Brain microvascular endothelial cell (primary cell): ENCODE measurements around the gene AP3S2.
A peak's percentile ranks its signal among the peaks of the same experiment; 100 is the strongest.

Source experiments
- DNase-seq: peaks from one replicate; pipeline ENCODE4 v3.0.0-alpha.2; 2020
- H3K27ac ChIP-seq: fragments of 250-450 bp; sonication (Bioruptor Pico); 2 replicates; pipeline ENCODE4 v1.5.1; 2020; ENCODE audit warnings: mild to moderate bottlenecking, moderate library complexity
- H3K27me3 ChIP-seq: fragments of 250-450 bp; sonication (Bioruptor Pico); replicated peaks from 2 replicates; pipeline ENCODE4 v1.5.1; 2020; ENCODE audit warnings: mild to moderate bottlenecking
- H3K36me3 ChIP-seq: fragments of 250-450 bp; sonication (Bioruptor Pico); replicated peaks from 2 replicates; pipeline ENCODE4 v1.5.1; 2020; ENCODE audit warnings: mild to moderate bottlenecking
- H3K4me3 ChIP-seq: 2 replicates; pipeline ENCODE4 v1.5.1; 2011; ENCODE audit warnings: low read depth, mild to moderate bottlenecking, control low read depth, low read length, moderate library complexity
- in situ Hi-C: cut with HindIII; loops from 2 replicates; pipeline ENCODE4 v1.10.0; 2017; ENCODE audit warnings: low sequenced_read_pairs, low pct_ligation_motif_present
- TF ChIP-seq, protein P1 (sequence below): IDR thresholded peaks from 2 replicates; pipeline ENCODE4 v1.5.1; 2011; ENCODE audit warnings: low read depth, mild to moderate bottlenecking, moderate library complexity, low read length, control low read depth, inconsistent platforms; ENCODE audit errors: missing control alignments

AP3S2 gene

DNA sequence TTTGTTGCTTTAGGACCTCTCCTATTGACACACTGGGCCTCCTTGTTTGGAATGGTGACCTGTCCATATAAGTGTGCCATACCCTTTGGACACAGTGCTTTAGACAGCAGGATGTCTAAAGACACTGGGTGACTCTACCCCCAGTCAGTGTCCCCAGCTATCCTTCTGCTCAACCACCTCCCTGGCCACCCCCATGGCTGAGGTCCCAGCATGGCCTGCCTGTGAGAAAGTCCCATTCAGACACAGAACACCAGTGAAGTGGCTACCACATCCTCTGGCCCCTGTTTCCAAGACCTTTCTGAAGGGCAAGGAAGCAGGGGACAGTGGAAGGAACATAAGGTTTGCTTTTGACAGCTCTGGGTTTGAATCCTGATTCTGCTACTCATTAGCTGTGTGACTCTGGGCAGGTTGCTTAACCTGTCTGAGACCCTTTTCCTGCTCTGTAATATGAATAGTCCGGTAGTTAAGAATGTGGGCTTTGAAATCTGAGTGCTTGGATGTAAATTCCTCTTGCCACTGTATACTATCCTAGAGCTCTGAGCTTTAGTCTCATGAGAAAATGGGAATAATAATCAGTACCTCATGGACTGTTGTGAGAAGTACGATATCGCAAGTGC is 6.3 kb upstream of the AP3S2 start:
- Histone ChIP-seq H3K4me3 (no peak overlapping the region), H3K36me3 (no peaks in the 10 kb centered on the region), H3K27me3 (no peaks in the 10 kb centered on the region), H3K27ac (no peak overlapping the region)
- no peak for DNase-seq
- TF ChIP-seq, protein P1, sequence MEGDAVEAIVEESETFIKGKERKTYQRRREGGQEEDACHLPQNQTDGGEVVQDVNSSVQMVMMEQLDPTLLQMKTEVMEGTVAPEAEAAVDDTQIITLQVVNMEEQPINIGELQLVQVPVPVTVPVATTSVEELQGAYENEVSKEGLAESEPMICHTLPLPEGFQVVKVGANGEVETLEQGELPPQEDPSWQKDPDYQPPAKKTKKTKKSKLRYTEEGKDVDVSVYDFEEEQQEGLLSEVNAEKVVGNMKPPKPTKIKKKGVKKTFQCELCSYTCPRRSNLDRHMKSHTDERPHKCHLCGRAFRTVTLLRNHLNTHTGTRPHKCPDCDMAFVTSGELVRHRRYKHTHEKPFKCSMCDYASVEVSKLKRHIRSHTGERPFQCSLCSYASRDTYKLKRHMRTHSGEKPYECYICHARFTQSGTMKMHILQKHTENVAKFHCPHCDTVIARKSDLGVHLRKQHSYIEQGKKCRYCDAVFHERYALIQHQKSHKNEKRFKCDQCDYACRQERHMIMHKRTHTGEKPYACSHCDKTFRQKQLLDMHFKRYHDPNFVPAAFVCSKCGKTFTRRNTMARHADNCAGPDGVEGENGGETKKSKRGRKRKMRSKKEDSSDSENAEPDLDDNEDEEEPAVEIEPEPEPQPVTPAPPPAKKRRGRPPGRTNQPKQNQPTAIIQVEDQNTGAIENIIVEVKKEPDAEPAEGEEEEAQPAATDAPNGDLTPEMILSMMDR: no peak
- in situ Hi-C loops: no loop called here

DNA sequence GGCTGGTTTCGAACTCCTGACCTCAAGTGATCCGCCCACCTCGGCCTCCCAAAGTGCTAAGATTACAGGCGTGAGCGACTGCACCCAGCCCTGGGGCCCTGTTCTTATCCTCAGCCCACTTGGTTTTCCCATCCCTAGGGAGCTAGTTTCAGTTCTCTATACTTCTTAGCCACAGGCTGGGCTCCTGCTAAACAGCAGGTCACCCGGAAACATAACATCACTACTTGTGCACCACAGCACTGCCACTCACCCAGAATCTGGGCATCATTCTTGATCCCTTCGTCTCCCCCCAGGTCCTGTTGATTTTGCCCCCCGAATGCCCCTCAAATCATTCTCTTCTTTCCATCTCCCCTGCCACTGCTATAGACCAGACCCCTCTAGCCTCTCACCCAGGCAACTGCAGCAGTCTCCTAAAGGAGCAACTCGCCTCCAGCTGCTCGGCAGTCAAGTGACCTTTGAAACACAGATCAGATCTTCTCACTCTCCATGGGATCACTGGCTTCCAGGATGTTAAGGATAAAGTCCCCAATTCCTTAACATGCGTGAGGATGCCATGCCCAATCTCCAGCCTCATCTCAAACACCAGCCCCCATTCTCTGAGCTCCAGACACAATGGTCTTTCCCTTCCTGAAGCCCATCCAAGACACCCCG is 5.6 kb upstream of the AP3S2 start:
- H3K27me3 ChIP-seq: no peaks in the 10 kb centered on the region
- H3K36me3 ChIP-seq: no peaks in the 10 kb centered on the region
- TF ChIP-seq, protein P1: no peak
- DNase-seq: no peak
- in situ Hi-C loops: no loop called here
- no peak overlapping the region for H3K27ac ChIP-seq
- H3K4me3 ChIP-seq: no peak overlapping the region

DNA sequence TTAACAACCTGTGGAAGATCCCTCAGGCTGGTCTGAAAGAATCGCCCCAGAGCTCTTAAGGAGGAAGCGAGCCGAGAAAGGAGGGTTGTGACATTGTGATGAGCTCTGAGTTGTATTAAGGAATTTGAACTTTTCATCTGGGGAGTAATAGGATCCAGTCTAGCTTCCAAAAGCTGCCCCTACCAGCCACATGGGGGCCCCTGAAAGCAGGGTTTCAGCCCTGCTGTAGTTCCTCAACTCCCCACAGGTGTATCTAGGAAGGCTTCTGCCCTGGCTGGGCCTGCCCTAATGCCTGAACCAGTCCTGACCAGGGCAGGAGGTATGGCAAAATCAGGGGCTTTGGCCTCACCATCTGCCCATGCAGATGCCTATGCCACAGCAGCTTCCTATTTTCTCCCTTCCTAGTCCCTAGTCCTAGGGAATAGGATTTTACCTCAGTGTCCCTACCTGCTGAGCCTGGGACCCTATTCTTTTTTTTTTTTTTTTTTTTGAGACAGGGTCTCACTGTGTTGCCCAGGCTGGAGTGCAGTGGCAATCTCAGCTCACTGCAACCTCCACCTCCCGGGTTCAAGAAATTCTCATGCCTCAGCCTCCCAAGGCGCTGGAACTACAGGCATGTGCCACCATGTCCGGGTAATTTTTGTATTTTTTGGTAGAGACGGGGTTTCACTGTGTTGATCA is 5.0 kb upstream of the AP3S2 start:
- TF ChIP-seq, protein P1: peak; percentile 83
- Histone ChIP-seq H3K27me3 (no peaks in the 10 kb centered on the region), H3K4me3 (no peak overlapping the region), H3K36me3 (no peaks in the 10 kb centered on the region), H3K27ac (no peak overlapping the region)
- in situ Hi-C loops: no loop called here
- peak; percentile 33 for DNase-seq

GRCh38 chr15:89898146-89898545 is 4.4 kb upstream of the AP3S2 start:
- Histone ChIP-seq H3K36me3 (no peaks in the 10 kb centered on the region), H3K27ac (no peak overlapping the region), H3K27me3 (no peaks in the 10 kb centered on the region), H3K4me3 (no peak overlapping the region)
- TF ChIP-seq, protein P1: no peak
- in situ Hi-C loops: no loop called here
- DNase-seq: no peak

DNA sequence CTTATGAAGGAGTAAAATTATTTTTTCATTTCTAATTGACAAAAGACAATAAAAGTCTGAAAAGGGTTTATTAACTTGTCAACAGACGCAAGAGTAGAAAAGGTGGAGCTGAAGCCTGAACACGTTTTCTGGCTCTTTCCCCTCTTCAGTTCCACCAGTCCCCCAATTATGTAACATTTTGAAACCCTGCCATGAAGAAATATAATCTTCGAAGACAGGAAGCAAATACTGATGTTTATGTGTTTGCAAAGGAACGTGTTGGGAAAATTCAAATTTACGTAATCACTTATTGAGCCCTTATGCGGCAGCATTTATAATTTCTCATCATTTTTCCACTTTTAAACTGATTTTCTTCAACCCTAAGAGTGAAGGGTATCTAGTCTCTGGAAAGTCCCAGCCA is 767 bp downstream of the AP3S2 start:
- Histone ChIP-seq H3K27ac (peak overlapping the region; percentile 92), H3K36me3 (peaks cover 6% of the 10 kb centered on the region), H3K27me3 (no peaks in the 10 kb centered on the region), H3K4me3 (peak overlapping the region; percentile 95)
- TF ChIP-seq, protein P1: no peak
- DNase-seq: no peak
- in situ Hi-C loops: no loop called here
